ENCODE results near the gene PTPN9.

GRCh38 chr15:75616766-75617165, 37.7 kb upstream of the PTPN9 start:
- TF ChIP-seq EZH2phosphoT487 (IDR thresholded peaks at IDR 0.05; ENCODE audit: insufficient read depth, low read depth): no peak
- no peak for TF ChIP-seq EZH2 (IDR thresholded peaks at IDR 0.05; ENCODE audit: insufficient read depth, poor library complexity, severe bottlenecking)

Measured in GM23248 (cell line).